Endodermal cell (in vitro differentiated cells): ENCODE results near the gene SFMBT2. TPM values are rescaled to one million over a fixed set of nuclear protein-coding genes. Genes with fewer than 3 reads are reported as not detected.
"Not testable (repeated sequence)": the region's sequence is repeated elsewhere in the genome, so short reads cannot be mapped to it uniquely, and the experiment has no call there.

Experiments
- DNase-seq: peaks from one replicate; pipeline ENCODE4 v3.0.0-alpha.2; 2017
- H3K27ac ChIP-seq: 2 replicates; pipeline ENCODE4 v1.5.1; 2013; ENCODE audit warnings: mild to moderate bottlenecking, low read depth, low read length, moderate library complexity
- H3K27me3 ChIP-seq: 2 replicates; pipeline ENCODE4 v1.6.1; 2013; ENCODE audit warnings: mild to moderate bottlenecking, low read length, moderate library complexity; ENCODE audit not compliant: insufficient read depth, control insufficient read depth, poor library complexity, severe bottlenecking
- H3K36me3 ChIP-seq: 2 replicates; pipeline ENCODE4 v1.7.0; 2013; ENCODE audit warnings: mild to moderate bottlenecking, low read length, moderate library complexity; ENCODE audit not compliant: control insufficient read depth, insufficient read depth
- H3K4me1 ChIP-seq: one replicate; pipeline ENCODE4 v1.7.0; 2013; ENCODE audit warnings: low read length; ENCODE audit not compliant: control insufficient read depth, insufficient read depth
- H3K4me3 ChIP-seq: 2 replicates; pipeline ENCODE4 v1.5.1; 2013; ENCODE audit warnings: mild to moderate bottlenecking, low read length, moderate library complexity
- H3K9ac ChIP-seq: 2 replicates; pipeline ENCODE4 v1.6.1; 2013; ENCODE audit warnings: mild to moderate bottlenecking, low read length, moderate library complexity; ENCODE audit not compliant: poor library complexity, severe bottlenecking; ENCODE audit errors: extremely low read depth
- H3K9me3 ChIP-seq: 2 replicates; pipeline ENCODE4 v1.6.1; 2013; ENCODE audit warnings: mild to moderate bottlenecking, low read length, moderate library complexity; ENCODE audit not compliant: control insufficient read depth
- H3K27ac Mint-ChIP-seq: 2 replicates; pipeline ENCODE4 v1.8.0; 2020; ENCODE audit warnings: mixed read lengths
- H3K27me3 Mint-ChIP-seq: 2 replicates; pipeline ENCODE4 v1.8.0; 2021; ENCODE audit warnings: mild to moderate bottlenecking, mixed read lengths; ENCODE audit not compliant: insufficient read depth
- H3K36me3 Mint-ChIP-seq: 2 replicates; pipeline ENCODE4 v1.8.0; 2020; ENCODE audit warnings: low read depth, mixed read lengths
- H3K4me1 Mint-ChIP-seq: 2 replicates; pipeline ENCODE4 v1.8.0; 2020; ENCODE audit warnings: mixed read lengths
- H3K4me3 Mint-ChIP-seq: 2 replicates; pipeline ENCODE4 v1.8.0; 2020; ENCODE audit warnings: mild to moderate bottlenecking, moderate library complexity, mixed read lengths
- H3K9me3 Mint-ChIP-seq: 2 replicates; pipeline ENCODE4 v1.8.0; 2020; ENCODE audit warnings: mild to moderate bottlenecking, mixed read lengths
- WGBS, 2 experiments: methylation state at CpG; one replicate each; pipeline versions ENCODE4 v1.1.5 to v1.1.7; 2013; ENCODE audit warnings: missing lambda C conversion rate in 2 of 2, mixed read lengths in 1 of 2; ENCODE audit not compliant: insufficient coverage in 1 of 2, insufficient read length in 1 of 2; 5-methylcytosine and 5-hydroxymethylcytosine counted together
- total RNA-seq, 2 donors: library from RNA; stranded (reverse); fragmentation: NEBNext Ultra II Directional in 1 of 2; extraction: Animal tissue kit (Norgen Biotek cat#: 25700) in 1 of 2; gene quantifications; 2 replicates in 1 of 2; 3 replicates in 1 of 2; pipeline ENCODE4 v1.2.1, GENCODE V29; 2021
- TF ChIP-seq, protein P1 (sequence below): fragments of 200-600 bp; sonication (generic); conservative IDR thresholded peaks from 2 replicates; pipeline ENCODE4 v1.5.0; 2021; ENCODE audit warnings: antibody characterized with exemption, mild to moderate bottlenecking

Gene SFMBT2
- total RNA-seq, 2 donors from 2014 or later, result 3.9 to 5.3 TPM

- DNase-seq, result no peak
- Histone ChIP-seq H3K36me3 (no peaks in the 10 kb centered on the region), H3K27me3 (no peaks in the 10 kb centered on the region), H3K9ac (no peak overlapping the region), H3K9me3 (no peaks in the 10 kb centered on the region), H3K4me1 (no peaks in the 10 kb centered on the region), H3K27ac (no peak overlapping the region), H3K4me3 (no peak overlapping the region)
- TF ChIP-seq, protein P1, sequence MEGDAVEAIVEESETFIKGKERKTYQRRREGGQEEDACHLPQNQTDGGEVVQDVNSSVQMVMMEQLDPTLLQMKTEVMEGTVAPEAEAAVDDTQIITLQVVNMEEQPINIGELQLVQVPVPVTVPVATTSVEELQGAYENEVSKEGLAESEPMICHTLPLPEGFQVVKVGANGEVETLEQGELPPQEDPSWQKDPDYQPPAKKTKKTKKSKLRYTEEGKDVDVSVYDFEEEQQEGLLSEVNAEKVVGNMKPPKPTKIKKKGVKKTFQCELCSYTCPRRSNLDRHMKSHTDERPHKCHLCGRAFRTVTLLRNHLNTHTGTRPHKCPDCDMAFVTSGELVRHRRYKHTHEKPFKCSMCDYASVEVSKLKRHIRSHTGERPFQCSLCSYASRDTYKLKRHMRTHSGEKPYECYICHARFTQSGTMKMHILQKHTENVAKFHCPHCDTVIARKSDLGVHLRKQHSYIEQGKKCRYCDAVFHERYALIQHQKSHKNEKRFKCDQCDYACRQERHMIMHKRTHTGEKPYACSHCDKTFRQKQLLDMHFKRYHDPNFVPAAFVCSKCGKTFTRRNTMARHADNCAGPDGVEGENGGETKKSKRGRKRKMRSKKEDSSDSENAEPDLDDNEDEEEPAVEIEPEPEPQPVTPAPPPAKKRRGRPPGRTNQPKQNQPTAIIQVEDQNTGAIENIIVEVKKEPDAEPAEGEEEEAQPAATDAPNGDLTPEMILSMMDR, result no peak
- H3K36me3 Mint-ChIP-seq, result peaks cover 5% of the 10 kb centered on the region
- no peak overlapping the region for H3K4me3 Mint-ChIP-seq
- no peaks in the 10 kb centered on the region for H3K9me3 Mint-ChIP-seq
- H3K27me3 Mint-ChIP-seq, result no peaks in the 10 kb centered on the region
- 93 to 95% methylated on average over 12 to 14 of the region's 14 CpGs for WGBS, 2 experiments
- H3K27ac Mint-ChIP-seq, result no peak overlapping the region
- H3K4me1 Mint-ChIP-seq, result peaks cover 4% of the 10 kb centered on the region
These were observed 226.0 kb downstream of the SFMBT2 start for GRCh38 chr10:7184660-7185366.

DNA sequence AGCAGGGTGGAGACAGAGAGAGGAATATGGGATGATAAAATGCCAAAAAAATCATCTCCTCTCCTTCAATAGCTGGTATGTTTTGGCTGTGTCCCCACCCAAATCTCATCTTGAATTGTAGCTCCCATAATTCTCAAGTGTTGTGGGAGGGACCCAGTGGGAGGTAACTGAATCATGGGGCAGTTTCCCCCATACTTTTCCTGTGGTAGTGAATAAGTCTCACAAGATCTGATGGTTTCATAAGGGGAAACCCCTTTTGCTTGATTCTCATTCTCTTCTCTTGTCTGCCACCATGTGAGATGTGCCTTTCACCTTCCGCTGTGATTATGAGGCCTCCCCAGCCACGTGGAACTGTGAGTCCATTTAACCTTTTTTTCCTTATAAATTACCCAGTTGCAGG lies 226.7 kb downstream of the SFMBT2 start:
- H3K9ac ChIP-seq, H3K4me3 Mint-ChIP-seq, H3K27me3 ChIP-seq, H3K27ac Mint-ChIP-seq, H3K27ac ChIP-seq, H3K4me1 Mint-ChIP-seq, H3K9me3 ChIP-seq, H3K4me3 ChIP-seq, H3K36me3 Mint-ChIP-seq, DNase-seq, H3K4me1 ChIP-seq, H3K36me3 ChIP-seq, H3K27me3 Mint-ChIP-seq, H3K9me3 Mint-ChIP-seq: not testable (repeated sequence)
- WGBS, 2 experiments, result 93% methylated on average over 2 of the region's 2 CpGs; no CpG with 5 or more reads in 1 of the 2 experiments

- WGBS, 2 experiments, result no CpG with 5 or more reads among the region's 1 CpG
- H3K4me1 ChIP-seq, H3K27me3 ChIP-seq, H3K9me3 Mint-ChIP-seq, H3K36me3 ChIP-seq, H3K4me1 Mint-ChIP-seq, H3K4me3 ChIP-seq, H3K27ac ChIP-seq, H3K4me3 Mint-ChIP-seq, H3K36me3 Mint-ChIP-seq, H3K27ac Mint-ChIP-seq, H3K27me3 Mint-ChIP-seq, H3K9ac ChIP-seq, H3K9me3 ChIP-seq, DNase-seq: not testable (repeated sequence)
These were observed 228.5 kb downstream of the SFMBT2 start for GRCh38 chr10:7182327-7182726.

GRCh38 chr10:7181420-7181819 lies 229.4 kb downstream of the SFMBT2 start:
- WGBS, 2 experiments, result 99 to 100% methylated on average over 1 to 2 of the region's 2 CpGs

More at GRCh38 chr10:7181420-7181819, 229.4 kb downstream of the SFMBT2 start:
- H3K27ac ChIP-seq, result no peak overlapping the region
- no peak overlapping the region for H3K4me3 Mint-ChIP-seq
- TF ChIP-seq, protein P1, result no peak
- no peaks in the 10 kb centered on the region for H3K9me3 Mint-ChIP-seq
- H3K4me3 ChIP-seq, result no peak overlapping the region
- no peaks in the 10 kb centered on the region for H3K4me1 Mint-ChIP-seq
- no peaks in the 10 kb centered on the region for H3K4me1 ChIP-seq
- H3K9ac ChIP-seq, result no peak overlapping the region
- peaks cover 11% of the 10 kb centered on the region for H3K36me3 Mint-ChIP-seq
- no peak for DNase-seq
- no peaks in the 10 kb centered on the region for H3K27me3 Mint-ChIP-seq
- no peaks in the 10 kb centered on the region for H3K27me3 ChIP-seq
- no peak overlapping the region for H3K27ac Mint-ChIP-seq
- no peaks in the 10 kb centered on the region for H3K36me3 ChIP-seq
- H3K9me3 ChIP-seq, result no peaks in the 10 kb centered on the region
